Hematopoietic multipotent progenitor cell treated with erythropoietin and hydrocortisone succinate and interleukin-3 and kit ligand, for 8 days (in vitro differentiated cells): Measurements from ENCODE around the gene ABCB11.

Experiments
- DNase-seq: peaks from one replicate; pipeline ENCODE4 v3.0.0-alpha.2; 2015

ABCB11 gene

DNA sequence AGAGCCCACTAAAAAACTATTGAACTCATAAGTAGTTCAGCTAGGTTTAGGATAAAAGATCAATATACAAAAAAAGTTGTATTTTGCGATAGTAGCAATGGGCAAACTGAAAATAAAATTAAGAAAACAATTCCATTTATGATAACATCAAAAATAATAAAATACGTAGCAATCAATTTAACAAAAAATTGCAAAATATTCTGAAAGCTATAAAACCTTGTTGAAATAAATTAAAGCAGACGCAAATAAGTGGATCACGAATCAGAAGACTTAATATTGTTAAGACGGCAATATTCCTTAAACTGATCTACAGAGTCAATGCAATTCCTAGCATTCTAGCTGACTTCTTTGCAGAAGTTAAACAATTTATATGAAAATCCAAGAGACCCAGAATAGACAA is 24.5 kb downstream of the ABCB11 start:
- DNase-seq: no peak

DNA sequence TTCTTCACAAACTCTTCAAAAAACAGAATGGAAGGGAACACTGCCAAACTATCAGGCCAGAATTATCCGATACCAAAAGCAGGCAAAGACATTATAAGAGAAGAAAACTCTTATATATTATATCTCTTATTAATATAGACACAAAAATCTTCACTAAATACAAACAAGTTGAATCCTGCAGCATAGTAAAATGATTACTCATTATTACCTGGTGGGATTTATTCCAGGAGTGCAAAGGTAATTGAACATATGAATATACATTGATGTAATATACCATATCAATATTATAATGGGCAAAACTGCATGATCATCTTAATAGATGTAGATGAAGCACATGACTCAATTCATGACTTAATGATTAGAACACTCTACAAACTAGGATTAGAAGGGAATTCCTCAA is 25.1 kb downstream of the ABCB11 start:
- no peak for DNase-seq

DNA sequence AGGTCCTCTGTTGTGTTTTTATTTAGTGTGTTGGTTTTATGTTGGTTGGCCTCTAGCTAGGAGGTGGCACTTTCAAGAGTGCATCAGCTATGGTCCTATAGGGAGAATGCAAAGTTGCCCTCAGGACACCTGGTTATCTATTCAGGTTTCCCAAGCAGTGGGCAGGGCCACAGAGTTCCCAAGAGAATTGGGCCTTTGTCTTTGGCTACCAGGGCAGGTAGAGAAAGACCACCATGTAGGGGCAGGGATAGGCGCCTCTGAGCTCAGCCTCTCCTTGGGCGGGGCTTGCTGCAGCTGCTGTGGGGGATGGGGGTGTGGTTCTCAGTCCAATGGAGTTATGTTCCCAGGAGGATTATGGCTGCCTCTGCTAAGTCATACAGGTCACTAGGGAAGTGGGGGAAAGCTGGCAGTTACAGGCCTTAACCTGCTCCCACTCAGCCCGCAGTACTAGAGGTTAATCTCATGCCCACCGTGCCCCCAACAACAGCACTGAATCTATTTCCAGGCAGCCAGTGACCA is 26.0 kb downstream of the ABCB11 start:
- no peak for DNase-seq

DNA sequence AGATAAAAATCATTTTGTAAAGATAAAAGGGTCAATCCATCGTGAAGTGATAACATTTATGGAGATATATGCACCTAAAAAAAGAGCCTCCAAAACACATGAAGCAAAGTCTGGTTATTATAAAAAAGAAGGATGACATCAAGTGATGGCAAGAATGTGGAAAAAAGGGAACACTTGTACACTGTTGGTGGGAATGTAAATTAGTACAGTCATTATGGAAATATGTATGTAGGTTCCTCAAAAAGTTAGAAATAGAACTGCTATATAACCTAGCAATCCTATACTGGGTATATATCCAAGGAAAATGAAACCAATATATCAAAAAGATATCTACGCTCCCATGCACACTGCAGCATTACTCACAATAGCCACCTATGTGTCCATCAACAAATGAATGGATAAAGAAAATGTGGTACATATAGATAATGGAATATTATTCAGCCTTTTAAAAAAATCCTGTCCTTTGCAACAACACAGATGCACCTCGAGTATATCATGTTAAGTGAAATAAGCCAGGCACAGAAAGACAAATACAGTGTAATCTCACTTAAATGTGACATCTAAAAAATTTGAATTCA is 28.9 kb downstream of the ABCB11 start:
- DNase-seq: peak; percentile 25

DNA sequence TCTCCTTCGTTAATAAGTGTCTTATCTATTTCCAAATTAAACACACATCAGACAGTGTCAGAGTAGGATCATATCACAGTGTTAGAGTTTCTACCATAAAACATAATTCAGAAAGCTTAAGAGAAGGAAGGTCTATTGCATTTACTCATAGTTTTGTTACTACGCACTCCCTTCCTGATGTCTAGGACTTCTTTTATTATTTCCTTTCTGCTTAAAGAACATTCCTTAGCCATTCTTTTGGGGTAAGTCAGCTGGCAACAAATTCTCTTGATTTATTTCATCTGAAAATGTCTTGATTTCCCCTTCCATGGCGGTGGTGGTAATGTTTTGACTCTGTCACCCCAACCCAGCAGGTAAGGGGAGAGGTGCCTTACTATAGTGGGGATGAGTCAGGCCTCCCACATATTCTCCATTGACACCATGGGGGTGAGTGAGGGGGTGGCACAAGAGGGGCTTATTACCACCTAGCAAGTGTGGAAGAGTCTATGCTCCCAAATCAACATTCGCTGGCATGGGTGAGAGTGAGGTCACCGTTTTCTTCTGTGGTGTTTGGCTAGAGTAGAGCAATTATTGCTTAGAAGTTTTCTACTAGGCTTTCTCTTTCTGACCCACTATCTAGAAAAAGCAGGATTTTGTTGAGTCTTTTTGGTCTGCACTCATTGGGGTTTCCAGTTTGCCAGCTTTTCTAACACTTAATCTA is 29.9 kb downstream of the ABCB11 start:
- DNase-seq: no peak

GRCh38 chr2:168999668-169000213 is 31.4 kb downstream of the ABCB11 start:
- no peak for DNase-seq

DNA sequence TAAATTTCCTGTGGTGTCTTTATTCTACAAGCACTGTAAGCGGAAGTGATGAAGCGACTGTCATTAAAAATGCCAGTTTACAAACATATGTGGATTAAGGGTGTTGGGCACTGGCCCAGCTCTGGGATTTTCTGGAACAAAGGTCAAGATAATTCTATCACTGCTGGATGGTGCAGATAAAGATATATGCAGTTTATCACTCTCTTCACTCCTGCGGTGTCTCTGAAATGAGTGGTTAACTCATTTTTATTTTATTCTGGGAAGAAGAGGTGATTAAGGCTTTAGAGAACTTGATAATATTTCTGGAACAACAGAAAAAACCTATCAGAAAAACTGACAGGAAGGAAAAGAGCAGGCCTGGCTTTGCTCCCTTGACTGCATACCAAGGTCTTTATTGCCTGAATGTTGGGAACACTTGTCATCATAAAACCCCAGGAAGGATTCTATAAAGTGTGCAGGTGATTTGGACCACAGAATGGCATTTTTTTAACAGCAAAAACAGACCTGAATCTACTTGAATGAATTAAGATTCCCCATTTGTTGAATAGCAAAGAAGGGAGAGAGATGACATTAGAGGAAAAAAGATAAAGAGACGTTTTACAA is 32.4 kb downstream of the ABCB11 start:
- peak; percentile 87 for DNase-seq

- DNase-seq: no peak
These were observed 33.3 kb downstream of the ABCB11 start for GRCh38 chr2:168997794-168998193.

DNA sequence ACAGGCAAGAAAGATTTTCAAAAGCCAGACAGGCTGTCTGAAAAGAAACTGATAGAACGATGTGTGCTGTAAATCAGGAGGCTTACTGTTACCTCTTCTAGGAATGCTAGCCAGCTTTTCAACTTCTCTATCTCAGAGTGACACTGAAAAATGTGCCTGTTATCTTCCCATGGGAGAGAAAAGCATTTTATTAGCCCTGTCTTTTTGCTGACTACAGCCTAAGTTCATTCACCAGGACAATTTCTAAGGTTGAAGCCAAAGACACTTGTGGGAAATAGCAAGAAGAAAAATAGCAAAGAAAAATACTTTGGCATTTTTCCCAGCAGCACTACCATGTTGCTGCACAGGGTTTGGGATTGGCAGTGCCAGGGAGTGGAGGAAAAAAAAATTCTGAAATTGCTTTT is 34.0 kb downstream of the ABCB11 start:
- DNase-seq: peak; percentile 49

- no peak for DNase-seq
These were observed 35.4 kb downstream of the ABCB11 start for GRCh38 chr2:168995744-168996143.

GRCh38 chr2:168993538-168993937 is 37.6 kb downstream of the ABCB11 start:
- DNase-seq: no peak

DNA sequence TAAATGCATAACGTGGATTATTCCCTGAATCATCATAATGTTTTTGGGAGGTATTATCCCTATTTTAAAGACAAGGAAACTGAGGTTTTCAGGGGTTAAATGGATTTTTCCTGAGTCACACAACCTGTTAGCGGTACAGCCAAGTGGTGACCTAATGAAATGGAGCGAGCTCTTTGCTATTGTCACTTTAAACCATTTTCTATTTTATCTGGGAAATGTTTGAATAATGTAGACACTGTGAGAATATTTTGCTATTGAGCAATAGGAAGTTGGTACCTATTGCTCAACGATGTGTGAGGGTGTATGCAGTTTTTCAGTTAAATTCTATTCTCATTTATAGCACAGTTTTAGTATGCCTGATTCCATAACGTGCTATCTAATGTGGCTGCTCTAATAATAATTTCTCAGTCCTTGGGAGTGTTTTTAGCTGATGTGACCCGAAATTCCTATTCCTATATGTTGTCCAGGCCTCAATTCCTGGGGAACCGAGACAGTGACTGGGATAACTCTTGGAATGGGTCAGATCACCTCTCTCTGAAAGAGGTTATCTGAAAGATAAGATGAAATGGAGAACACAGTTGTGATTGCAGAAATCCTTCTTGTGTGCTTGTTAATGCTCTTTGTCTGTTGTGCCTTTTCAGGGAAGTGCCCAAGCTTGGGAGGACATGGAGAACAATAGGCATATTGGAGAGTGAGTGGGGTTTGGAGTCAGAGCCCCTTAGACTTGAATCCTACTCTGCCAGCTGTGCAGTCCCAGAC is 38.4 kb downstream of the ABCB11 start:
- no peak for DNase-seq

- no peak for DNase-seq
These were observed 39.1 kb downstream of the ABCB11 start for GRCh38 chr2:168992026-168992425.

GRCh38 chr2:168988755-168989154 is 42.4 kb downstream of the ABCB11 start:
- DNase-seq: no peak

DNA sequence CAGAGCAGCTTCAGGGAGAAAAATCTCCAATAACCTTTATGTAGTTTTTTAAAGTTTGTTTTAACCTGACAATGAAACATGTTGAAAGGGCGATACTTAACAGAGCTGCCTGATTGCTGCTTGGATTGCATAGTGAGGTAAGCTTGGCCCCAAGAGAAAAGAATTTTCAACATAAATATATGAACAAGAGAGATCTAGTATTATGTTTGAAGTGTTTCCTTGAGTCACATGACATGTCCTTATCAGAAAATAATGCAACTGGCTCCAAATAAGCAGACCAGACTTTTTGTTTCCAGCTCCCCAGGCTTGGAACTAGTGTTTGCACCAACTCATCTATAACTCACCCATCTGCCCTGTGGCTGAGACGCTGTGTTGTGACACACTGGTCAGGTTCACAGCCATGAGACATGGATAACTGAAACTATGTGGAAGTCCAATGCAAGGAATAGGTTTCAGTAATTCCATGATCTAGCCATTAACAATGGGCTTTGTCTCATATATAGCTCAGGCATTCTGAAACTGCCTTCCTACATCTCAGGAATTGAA is 44.7 kb downstream of the ABCB11 start:
- no peak for DNase-seq

- DNase-seq: no peak
These were observed 49.5 kb downstream of the ABCB11 start for GRCh38 chr2:168981651-168982050.

DNA sequence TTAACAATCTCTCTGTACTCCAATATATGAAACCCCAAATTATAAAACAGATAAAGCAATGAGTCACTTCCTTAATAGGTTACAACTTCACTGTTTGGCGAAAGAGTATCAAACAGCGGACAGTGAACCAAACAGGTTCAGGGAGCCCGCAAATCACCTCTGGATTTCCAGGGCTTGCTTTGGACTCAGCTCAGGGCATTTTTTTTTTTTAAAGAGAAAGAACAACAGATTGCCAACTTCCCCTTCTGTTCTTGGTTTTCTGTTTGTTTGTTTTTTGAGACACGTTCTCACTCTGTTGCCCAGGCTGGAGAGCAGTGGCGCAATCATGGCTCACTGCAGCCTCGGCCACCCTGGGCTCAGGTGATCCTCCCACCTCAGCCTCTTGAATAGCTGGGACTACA is 52.7 kb downstream of the ABCB11 start:
- no peak for DNase-seq

DNA sequence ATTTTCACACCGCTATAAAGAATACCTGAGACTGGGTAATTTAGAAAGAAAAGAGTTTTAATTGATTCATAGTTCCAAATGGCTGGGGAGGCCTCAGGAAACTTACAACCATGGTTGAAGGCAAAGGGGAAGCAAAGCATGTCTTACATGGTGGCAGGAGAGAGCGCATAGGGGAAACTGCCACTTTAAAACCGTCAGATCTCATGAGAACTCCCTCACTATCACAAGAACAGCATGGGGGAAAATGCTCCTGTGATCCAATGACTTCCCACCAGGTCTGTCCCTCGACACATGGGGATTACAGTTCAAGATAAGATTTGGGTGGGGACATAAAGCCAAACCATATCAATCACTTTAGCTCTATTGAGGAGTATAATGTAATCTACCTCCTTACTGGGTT is 53.5 kb downstream of the ABCB11 start:
- peak; percentile 19 for DNase-seq

- DNase-seq: peak; percentile 97
These were observed 55.0 kb downstream of the ABCB11 start for GRCh38 chr2:168976034-168976654.

GRCh38 chr2:168974428-168974827 is 56.7 kb downstream of the ABCB11 start:
- DNase-seq: peak; percentile 26

GRCh38 chr2:168971261-168971660 is 59.9 kb downstream of the ABCB11 start:
- no peak for DNase-seq

DNA sequence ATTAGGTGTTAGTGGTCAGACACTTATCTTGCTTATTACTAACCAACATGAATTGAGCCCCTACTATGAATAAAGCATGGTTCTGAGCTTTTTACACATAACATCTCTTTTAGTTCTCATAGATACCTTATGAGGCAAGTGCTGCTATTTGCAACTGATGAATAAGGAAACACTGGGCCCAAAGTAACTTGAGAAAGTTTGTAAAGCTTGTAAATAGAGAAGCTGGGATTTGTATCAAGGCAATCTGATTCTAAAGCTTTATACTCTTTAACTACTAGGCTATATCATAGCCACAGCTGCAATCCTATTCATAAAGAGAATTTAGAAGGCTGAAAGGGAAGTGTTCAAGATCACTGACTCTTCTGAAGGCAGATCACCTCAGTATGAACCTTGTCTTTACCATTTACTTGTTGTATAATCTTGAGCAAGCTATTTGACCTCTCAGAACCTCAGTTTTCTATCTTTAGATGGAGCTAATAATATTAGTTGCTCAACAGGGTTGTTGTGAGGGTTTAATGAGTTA is 60.4 kb downstream of the ABCB11 start:
- DNase-seq: no peak
